ENCODE measurements around the gene ATP1A2. TPM values are rescaled to one million over a fixed set of nuclear protein-coding genes. Genes with fewer than 3 reads are reported as not detected.
A peak's percentile ranks its signal among the peaks of the same experiment; 100 is the strongest.

The ATP1A2 gene
- total RNA-seq, 2 donors from 2014 or later = 114 to 176 TPM

- no peak for ATAC-seq
- intact Hi-C loops (cut with DNase I) = no loop called here
- DNase-seq = no peak
These were observed 15.4 kb downstream of the ATP1A2 start for GRCh38 chr1:160130939-160131338.

GRCh38 chr1:160131803-160132565 is 16.4 kb downstream of the ATP1A2 start:
- peak; percentile 77 to 91 for ATAC-seq

GRCh38 chr1:160133990-160134770 is 18.6 kb downstream of the ATP1A2 start:
- DNase-seq (no peak), ATAC-seq (no peak)
- intact Hi-C loops (cut with DNase I) = no loop called here

More at GRCh38 chr1:160131803-160132565, 16.4 kb downstream of the ATP1A2 start:
- intact Hi-C loops (cut with DNase I) = no loop called here
- peak; percentile 60 for DNase-seq

- DNase-seq = no peak
- ATAC-seq = no peak
- intact Hi-C loops (cut with DNase I) = no loop called here
These were observed 19.4 kb downstream of the ATP1A2 start for GRCh38 chr1:160134791-160135572.

GRCh38 chr1:160136121-160136925 is 20.8 kb downstream of the ATP1A2 start:
- DNase-seq = no peak
- ATAC-seq = no peak
- intact Hi-C loops (cut with DNase I) = no loop called here

DNA sequence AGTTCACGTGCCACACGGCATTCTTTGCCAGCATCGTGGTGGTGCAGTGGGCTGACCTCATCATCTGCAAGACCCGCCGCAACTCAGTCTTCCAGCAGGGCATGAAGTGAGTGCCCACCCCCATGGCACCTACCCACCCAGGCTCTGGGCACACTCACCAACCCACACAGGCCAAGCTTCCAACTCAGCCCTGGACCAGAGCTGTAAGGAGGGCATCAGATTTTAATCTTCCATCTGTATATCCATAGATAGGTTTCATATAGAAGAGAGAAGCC is 21.3 kb downstream of the ATP1A2 start:
- ATAC-seq = no peak
- intact Hi-C loops (cut with DNase I) = no loop called here
- DNase-seq = no peak

GRCh38 chr1:160137216-160137862 is 21.8 kb downstream of the ATP1A2 start:
- DNase-seq (no peak), ATAC-seq (peak in 1 of 2 donors; percentile 32)
- intact Hi-C loops (cut with DNase I) = no loop called here

GRCh38 chr1:160139840-160140239 is 24.3 kb downstream of the ATP1A2 start:
- intact Hi-C loops (cut with DNase I) = no loop called here
- no peak for ATAC-seq
- no peak for DNase-seq

- DNase-seq (no peak), ATAC-seq (no peak)
- intact Hi-C loops (cut with DNase I) = no loop called here
These were observed 28.1 kb downstream of the ATP1A2 start for GRCh38 chr1:160143695-160144094.

DNA sequence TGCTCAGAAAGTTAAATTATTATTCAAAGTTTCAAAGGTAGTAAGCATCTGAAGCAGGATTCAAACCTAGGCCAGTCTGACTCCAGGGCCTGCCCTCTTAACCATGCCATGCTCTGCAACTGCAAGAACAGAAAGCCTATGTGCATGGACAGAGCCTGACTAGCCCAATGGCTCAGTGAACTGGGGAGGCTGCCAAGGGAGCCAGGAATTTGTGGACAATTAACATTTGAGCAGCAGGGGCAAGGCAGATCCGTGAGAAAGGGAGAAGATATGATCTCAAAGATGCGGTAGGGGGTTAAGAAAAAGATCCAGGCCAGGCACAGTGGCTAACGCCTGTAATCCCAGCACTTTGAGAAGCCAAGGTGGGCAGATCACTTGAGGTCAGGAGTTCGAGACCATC is 29.4 kb downstream of the ATP1A2 start:
- intact Hi-C loops (cut with DNase I) = no loop called here
- DNase-seq (no peak), ATAC-seq (no peak)

DNA sequence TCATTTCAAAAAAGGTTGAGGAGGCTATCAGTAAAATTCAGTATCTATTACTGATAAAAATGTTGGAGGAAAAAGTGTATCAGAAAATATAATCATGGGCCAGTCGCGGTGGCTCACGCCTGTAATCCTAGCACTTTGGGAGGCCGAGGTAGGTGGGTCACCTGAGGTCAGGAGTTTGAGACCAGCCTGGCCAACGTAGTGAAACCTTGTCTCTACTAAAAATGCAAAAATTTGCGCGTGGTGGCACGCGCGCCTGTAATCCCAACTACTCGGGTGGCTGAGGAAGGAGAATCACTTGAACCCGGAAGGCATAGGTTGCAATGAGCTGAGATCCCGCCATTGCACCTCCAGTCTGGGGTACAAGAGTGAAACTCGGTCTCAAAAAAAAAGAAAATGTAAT is 30.5 kb downstream of the ATP1A2 start:
- DNase-seq (no peak), ATAC-seq (no peak)
- intact Hi-C loops (cut with DNase I) = no loop called here

DNA sequence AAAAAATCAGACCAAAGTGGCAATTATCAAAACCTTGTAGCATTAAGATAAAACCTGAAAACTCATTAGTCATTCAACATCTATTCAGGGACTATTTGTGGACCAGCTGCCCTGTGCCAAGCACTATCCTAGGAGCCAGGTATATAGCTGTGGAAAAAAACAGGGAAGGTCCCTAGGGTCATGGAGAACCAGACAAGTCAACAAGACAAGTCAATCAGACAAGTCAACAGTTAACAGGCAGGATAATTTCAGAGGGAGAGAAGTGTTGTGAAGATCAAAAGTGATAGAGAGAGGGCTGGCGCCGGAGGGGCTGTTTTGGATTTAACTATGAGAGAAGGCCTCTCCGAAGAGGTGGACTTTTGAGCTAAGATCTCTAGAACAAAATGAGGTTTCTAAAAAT is 32.6 kb downstream of the ATP1A2 start:
- intact Hi-C loops (cut with DNase I) = no loop called here
- peak in 1 of 2 donors; percentile 50 for ATAC-seq
- no peak for DNase-seq

DNA sequence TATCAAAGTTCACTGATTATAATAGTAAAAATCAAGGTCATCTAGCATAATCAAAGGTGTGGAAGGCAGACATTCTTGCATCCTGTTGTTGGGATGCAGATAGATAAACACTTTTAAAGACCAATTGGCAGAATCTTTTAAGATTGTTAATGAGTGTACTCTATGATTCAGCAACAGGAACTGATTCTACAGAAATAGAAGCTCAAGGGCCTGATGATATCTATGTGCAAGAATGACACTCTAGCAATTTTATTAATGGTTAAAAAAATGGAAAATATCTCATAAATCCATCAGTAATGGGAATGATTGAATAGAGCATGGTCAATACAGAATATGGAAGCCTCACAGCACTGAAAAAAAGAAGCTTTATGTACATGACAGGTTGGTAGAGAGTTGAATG is 33.7 kb downstream of the ATP1A2 start:
- ATAC-seq = no peak

DNA sequence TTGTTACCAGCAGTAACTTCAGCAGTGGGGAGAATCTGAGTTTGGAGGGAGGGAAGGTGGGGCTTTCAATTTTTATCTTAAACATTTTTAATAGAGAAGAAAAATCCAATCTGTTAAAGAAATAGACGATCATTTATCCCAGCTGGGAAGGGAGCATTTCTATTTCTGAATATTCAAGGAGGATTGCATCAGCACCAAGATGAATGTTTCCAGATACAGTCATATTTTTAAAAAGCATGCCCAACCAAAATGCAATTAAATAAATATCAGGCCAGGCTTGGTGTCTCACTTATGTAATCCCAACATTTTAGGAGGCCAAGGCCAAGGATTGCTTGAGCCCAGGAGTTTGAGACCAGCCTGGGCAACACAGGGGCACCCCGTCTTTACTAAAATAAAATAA is 34.2 kb downstream of the ATP1A2 start:
- no peak for DNase-seq
- intact Hi-C loops (cut with DNase I) = no loop called here
- no peak for ATAC-seq

More for the DNA sequence above, 33.7 kb downstream of the ATP1A2 start:
- intact Hi-C loops (cut with DNase I) = no loop called here
- DNase-seq = no peak

- DNase-seq (no peak), ATAC-seq (no peak)
- intact Hi-C loops (cut with DNase I) = no loop called here
These were observed 35.7 kb downstream of the ATP1A2 start, which contains the start of gene ATP1A4 for GRCh38 chr1:160151303-160151702. TSS of gene ATP1A4 (plus strand) at chr1:160151603. CDS start at chr1:160152041, 438 bp downstream.

- ATAC-seq (no peak), DNase-seq (no peak)
- intact Hi-C loops (cut with DNase I) = no loop called here
These were observed 39.2 kb downstream of the ATP1A2 start for GRCh38 chr1:160154790-160155189.

DNA sequence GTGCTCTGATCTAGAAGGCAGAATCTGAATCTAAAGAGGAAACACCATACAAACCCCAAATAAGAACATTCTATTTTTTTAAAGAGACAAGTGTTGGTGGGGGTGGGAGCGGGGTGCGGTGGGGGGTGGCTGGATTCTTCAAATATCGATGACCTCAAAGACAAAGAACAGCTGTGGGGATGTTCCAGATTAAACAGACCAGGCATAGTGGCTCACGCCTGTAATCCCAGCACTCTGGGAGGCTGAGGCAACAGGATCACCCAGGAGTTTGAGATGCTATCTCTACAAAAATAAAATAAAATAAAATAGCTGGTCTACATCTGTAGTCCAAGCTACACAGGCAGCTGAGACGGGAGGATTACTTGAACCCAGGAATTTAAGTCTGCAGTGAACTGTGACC is 40.8 kb downstream of the ATP1A2 start:
- DNase-seq (no peak), ATAC-seq (no peak)
- intact Hi-C loops (cut with DNase I) = no loop called here

GRCh38 chr1:160157174-160157573 is 41.6 kb downstream of the ATP1A2 start:
- no peak for ATAC-seq
- no peak for DNase-seq
- intact Hi-C loops (cut with DNase I) = no loop called here

DNA sequence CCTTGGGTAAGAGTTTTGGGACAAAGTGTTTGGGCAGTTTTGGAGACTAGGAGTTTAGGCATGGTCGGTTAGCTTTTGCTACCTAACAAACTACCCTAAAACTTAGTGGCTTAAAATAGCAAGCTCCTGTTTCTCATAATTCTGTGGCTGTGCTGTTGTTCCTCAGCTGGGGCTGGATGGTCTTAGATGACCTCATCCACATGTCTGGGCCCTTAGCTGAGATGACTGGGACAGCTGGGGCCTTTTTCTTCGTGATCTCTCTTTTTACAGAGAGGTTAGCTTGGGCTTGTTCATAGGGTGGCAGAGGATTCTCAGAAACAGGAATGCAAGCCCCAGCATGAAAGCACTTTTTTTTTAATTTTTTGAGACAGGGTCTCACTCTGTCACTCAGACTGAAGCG is 42.5 kb downstream of the ATP1A2 start:
- intact Hi-C loops (cut with DNase I) = no loop called here
- no peak for ATAC-seq

More for the DNA sequence above, 42.5 kb downstream of the ATP1A2 start:
- no peak for DNase-seq
